ENCODE measurements around the gene MRTFB.

Gene MRTFB

DNA sequence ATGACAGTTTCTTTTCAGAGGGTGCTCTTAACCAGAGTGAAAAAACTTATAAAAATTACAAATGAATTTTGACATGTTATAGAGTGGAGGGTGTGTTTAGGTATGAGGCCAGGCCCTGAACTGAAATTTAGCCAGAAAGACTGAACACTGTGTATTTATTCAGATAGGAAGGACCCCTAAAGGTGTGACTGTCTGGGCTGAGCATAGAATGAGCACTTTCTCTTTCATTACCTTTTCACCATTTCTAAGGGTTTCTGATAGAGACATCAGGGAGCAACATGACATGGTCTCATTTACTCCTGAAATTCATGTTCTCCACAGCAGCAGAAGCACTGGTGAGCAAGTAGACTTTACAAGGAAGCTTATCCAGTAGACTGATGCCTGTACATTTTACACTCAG lies 32.9 kb downstream of the MRTFB start:
- DNase-seq (ENCODE audit: insufficient read length, low spot score), result no peak
- TF ChIP-seq, protein P1, sequence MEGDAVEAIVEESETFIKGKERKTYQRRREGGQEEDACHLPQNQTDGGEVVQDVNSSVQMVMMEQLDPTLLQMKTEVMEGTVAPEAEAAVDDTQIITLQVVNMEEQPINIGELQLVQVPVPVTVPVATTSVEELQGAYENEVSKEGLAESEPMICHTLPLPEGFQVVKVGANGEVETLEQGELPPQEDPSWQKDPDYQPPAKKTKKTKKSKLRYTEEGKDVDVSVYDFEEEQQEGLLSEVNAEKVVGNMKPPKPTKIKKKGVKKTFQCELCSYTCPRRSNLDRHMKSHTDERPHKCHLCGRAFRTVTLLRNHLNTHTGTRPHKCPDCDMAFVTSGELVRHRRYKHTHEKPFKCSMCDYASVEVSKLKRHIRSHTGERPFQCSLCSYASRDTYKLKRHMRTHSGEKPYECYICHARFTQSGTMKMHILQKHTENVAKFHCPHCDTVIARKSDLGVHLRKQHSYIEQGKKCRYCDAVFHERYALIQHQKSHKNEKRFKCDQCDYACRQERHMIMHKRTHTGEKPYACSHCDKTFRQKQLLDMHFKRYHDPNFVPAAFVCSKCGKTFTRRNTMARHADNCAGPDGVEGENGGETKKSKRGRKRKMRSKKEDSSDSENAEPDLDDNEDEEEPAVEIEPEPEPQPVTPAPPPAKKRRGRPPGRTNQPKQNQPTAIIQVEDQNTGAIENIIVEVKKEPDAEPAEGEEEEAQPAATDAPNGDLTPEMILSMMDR (IDR thresholded peaks at IDR 0.05; ENCODE audit: insufficient read depth, missing control alignments), result no peak
- no peak for FAIRE-seq

DNA sequence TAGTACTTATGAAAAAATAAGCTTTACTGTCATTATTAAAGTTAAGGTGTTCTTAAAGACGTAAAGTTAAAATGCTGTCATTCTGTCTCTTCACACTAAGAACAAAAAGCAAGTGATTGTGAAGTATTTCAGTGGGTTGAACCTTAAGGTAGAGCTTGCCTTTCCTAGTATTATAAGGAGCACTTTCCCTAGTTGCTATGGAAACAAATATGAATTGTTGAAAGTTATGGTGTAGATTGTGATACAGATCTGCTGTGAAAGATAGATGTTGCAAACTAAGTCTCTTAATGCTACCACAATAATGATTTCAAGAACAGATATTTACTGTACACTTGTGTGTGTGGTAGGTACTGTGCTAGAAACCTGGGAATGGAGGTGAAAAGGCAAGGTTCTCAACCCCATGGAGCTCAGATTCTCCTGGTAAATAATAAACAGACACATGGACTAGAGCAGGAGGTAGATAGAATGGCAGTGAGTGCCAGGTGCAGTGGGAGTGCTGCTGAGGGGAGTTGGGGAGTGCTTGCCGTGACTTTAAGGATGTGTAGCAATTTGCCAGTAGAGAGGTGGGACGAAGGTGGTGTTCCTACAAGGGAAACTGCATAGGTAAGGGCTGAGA lies 34.7 kb downstream of the MRTFB start:
- TF ChIP-seq, protein P1 (IDR thresholded peaks at IDR 0.05; ENCODE audit: insufficient read depth, missing control alignments), result no peak
- FAIRE-seq (no peak), DNase-seq (ENCODE audit: insufficient read length, low spot score) (no peak)

DNA sequence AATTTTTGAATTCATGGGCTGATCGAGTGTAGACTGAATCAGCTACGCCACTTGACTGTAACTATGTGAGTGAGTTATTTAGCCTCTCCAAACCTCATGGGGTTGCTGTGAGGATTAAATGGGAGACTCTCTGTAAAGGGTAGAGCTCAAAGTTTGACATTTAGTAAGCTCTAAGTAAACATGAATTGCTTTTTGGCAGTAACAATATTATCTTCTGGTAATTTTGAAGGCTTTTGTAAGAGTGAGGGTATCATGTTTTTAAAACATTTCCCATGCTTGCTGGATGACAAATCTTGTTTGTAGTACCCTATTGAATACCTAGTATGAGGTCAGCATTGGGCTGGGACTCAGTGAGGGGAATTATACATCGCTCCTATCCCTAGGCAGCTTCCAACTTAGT lies 35.3 kb downstream of the MRTFB start:
- TF ChIP-seq, protein P1 (IDR thresholded peaks at IDR 0.05; ENCODE audit: insufficient read depth, missing control alignments), result no peak
- DNase-seq (ENCODE audit: insufficient read length, low spot score), result no peak
- no peak for FAIRE-seq

DNA sequence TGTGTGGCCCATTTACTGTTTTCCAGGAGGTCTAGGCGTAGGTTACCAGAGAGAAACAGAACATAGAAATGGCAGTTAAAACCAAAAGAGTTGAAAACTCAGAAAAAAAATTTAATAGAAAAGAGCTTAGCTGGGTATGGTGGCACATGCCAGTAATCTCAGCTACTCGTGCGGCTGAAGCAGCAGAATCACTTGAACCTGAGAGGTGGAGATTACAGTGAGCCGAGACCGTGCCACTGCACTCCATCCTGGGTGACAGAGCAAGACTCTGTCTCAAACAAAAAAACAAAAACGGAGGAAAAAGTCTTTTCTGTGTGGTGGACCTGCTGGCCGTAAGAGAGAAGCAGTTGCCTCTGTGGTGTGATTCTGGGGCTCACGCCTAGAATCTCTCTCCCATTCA lies 35.8 kb downstream of the MRTFB start:
- FAIRE-seq (no peak), DNase-seq (ENCODE audit: insufficient read length, low spot score) (no peak)
- TF ChIP-seq, protein P1 (IDR thresholded peaks at IDR 0.05; ENCODE audit: insufficient read depth, missing control alignments), result no peak

DNA sequence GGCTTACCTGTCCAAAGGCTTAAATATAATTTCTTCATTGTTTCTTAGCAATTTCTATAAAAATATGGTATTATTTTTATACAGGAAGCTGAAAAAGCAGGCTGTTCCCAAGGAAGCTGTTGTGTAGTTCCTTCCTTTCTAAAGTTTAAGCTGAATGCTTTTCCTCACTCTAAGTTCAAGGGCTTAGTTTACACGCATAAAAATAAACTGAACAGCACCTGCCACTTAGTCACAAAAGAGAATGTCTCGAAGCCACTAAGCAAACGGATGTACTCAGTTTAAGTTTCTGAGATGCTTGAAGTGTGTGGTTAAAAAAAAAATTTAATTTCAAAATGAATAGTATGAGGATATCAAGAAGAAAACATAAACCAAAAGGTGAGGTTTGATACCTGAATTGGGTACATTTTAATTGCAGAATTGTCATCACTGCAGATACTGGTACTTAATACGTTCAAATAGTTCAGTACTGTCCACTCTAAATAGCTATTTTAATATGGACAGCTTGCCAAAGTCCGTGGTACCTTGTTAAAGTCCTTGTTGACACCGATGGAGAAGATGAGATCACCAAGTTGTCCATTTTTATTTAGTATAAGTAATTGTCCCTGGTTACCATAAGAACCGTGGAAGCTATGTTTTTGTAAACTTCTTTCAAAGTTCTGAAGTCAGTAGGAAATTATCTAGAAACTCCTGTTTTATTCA lies 38.1 kb downstream of the MRTFB start:
- DNase-seq (ENCODE audit: insufficient read length, low spot score), result no peak
- FAIRE-seq, result no peak

DNA sequence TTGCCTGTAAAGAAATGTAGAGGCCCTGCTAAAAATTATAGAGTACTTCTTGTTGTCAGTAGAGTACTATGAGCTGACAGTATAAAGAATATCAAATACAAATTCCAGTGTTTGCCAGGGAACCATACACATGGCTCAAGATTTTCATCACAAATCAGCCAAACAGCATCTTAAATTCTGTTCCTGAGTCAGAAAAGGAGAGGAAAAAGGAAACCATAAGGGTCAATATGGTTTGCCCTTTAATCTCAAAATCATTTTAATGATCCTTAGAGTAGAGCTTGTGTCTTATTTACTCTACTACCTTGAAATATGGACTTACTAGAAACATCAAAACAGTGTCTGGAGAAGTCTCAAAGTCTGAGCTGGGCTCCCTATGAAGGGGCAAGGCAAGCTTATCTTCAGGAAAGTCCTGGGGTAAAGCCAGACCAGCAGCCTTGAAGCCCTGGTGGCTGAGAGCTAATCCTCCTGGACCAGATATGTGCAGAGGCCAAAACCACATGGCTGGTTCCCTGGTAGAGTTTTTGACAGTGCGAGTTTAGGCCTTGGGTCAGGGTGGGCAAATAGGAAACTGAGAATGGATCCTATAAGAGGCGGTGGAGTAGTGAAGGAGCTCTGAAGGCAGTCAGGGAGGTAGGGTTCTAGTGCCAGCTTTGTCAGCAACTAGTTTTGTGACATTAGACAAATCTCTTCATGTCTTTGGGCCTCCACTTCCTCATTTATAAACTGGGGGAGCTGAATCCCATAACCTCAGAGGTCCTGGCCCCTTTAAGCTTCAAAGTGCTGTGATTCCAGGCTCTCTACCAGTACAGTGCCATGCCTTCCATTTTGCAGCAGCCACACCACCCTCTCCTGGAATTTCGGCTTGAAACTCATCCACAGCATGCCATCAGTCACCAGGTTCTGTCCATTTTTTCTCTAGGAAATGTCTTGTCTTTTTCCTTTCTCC lies 38.9 kb downstream of the MRTFB start:
- TF ChIP-seq, protein P1 (IDR thresholded peaks at IDR 0.05; ENCODE audit: insufficient read depth, missing control alignments), result no peak
- DNase-seq (ENCODE audit: insufficient read length, low spot score) (no peak), FAIRE-seq (no peak)

More for the DNA sequence above, 38.1 kb downstream of the MRTFB start:
- TF ChIP-seq, protein P1 (IDR thresholded peaks at IDR 0.05; ENCODE audit: insufficient read depth, missing control alignments), result no peak

Data from D721Med (cell line).